ENCODE results near the gene ADD1. TPM values are rescaled to one million over a fixed set of nuclear protein-coding genes. Genes with fewer than 3 reads are reported as not detected.

ADD1 gene
- total RNA-seq (2022; extraction: Qiagen RNA extraction; ENCODE audit: low read depth) = 65.1 to 85.8 TPM (median 80.3 TPM) in 5 replicates

DNA sequence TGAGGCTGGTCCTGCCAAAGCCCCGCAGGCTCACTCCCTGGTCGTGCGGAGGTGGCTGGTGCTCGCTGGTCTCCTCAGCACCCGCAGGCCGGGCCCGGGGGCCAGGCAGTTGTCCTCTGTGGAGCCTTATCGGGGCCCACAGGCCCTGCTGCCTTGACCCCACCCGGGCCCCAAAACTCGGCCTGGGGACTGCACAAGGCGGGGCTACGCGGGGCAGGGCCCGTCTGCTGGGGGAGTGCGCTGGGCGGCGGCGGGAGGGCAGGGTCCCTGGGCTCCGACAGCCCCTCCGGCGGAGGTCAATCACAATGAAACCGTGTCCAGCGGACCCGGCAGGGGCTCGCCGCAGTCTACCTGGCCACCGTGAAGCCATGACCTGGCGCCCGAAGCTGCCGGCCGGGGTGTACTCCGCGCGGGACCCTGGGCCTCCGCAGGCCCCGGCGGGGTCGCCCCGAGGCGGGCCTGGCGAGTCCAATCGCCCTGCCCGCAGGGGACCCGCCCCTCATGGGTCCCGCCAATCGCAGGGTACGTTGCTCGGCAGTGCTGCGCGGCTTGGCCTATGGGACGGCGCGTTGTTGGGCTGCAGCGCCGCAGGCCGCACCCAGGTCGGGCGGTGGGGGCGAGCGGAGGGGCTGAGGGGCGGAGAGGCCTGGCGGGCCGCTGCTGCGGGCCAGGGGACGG lies at the start of gene ADD1:
TSS of gene ADD1 (plus strand) at position 582 of the 678 bp plus-strand sequence. CDS start 32,072 bp downstream, outside the sequence.

GRCh38 chr4:2963175-2963965 lies 119.7 kb downstream of the ADD1 start, which contains the start of the genes GRK4 and NOP14:
TSS of gene GRK4 (plus strand) at chr4:2963571. CDS start at chr4:2964071, 500 bp downstream.
TSS of gene NOP14 (minus strand) at chr4:2963406. CDS start at chr4:2963319, 87 bp downstream.

Other genes starting within 250 kb of the ADD1 start
- 28.7 to 45.3 TPM (median 41.6 TPM) in 5 replicates for gene TNIP2, start 87.5 kb upstream of the ADD1 start, total RNA-seq (2022; extraction: Qiagen RNA extraction; ENCODE audit: low read depth)
- gene SH3BP2, start 50.8 kb upstream of the ADD1 start, total RNA-seq (2022; extraction: Qiagen RNA extraction; ENCODE audit: low read depth) = 3.8 to 6.5 TPM (median 5.4 TPM) in 5 replicates
- 26.2 to 32.5 TPM (median 30.9 TPM) in 5 replicates for gene NOP14, start 119.6 kb downstream of the ADD1 start, total RNA-seq (2022; extraction: Qiagen RNA extraction; ENCODE audit: low read depth)
- gene GRK4, start 119.7 kb downstream of the ADD1 start, total RNA-seq (2022; extraction: Qiagen RNA extraction; ENCODE audit: low read depth) = 1.1 to 1.9 TPM (median 1.4 TPM) in 5 replicates
- gene HTT-AS, start 230.7 kb downstream of the ADD1 start, total RNA-seq (2022; extraction: Qiagen RNA extraction; ENCODE audit: low read depth) = not detected in 5 replicates
- gene HTT, start 230.8 kb downstream of the ADD1 start, total RNA-seq (2022; extraction: Qiagen RNA extraction; ENCODE audit: low read depth) = 11.3 to 16.9 TPM (median 14.3 TPM) in 5 replicates